Measurements from ENCODE around the gene OSBPL2. TPM values are rescaled to one million over a fixed set of nuclear protein-coding genes. Genes with fewer than 3 reads are reported as not detected.

The OSBPL2 gene
- total RNA-seq, 1 experiment from 2014 or later = 36.9 TPM

- TF ChIP-seq CTCF (IDR thresholded peaks at IDR 0.05 in 2 of 3, conservative IDR thresholded peaks at IDR 0.05 in 1 of 3; ENCODE audit: borderline replicate concordance in 1 of 3, insufficient read depth in 1 of 3, low read depth in 2 of 3, low read length in 2 of 3) (no peak), SRF (IDR thresholded peaks at IDR 0.05; ENCODE audit: low read depth) (no peak), YY1 (IDR thresholded peaks at IDR 0.05; ENCODE audit: extremely low read depth, insufficient replicate concordance, low read depth, low read length) (no peak), ZBTB33 (IDR thresholded peaks at IDR 0.05; ENCODE audit: extremely low read depth, insufficient replicate concordance, low read length) (no peak), REST (IDR thresholded peaks at IDR 0.05; ENCODE audit: low read depth) (no peak)
Observed at GRCh38 chr20:62252342-62252966, 14.1 kb downstream of the OSBPL2 start (continued).

Data from HCT116 (cell line).